Placental pericyte (primary cell): ENCODE measurements around the gene ZBTB11. TPM values are rescaled to one million over a fixed set of nuclear protein-coding genes. Genes with fewer than 3 reads are reported as not detected.

Experiments used
- small RNA-seq: library from RNA; depleted of rRNA; stranded (forward); fragments of <200 nt; gene quantifications from one replicate; pipeline ENCODE3, GENCODE V24; 2012; ENCODE audit warnings: low replicate concordance
- total RNA-seq: library from RNA; depleted of rRNA; stranded (reverse); fragments of >200 nt; gene quantifications from 2 replicates; pipeline ENCODE4 v1.2.3, GENCODE V29; 2012

The ZBTB11 gene, protein sequence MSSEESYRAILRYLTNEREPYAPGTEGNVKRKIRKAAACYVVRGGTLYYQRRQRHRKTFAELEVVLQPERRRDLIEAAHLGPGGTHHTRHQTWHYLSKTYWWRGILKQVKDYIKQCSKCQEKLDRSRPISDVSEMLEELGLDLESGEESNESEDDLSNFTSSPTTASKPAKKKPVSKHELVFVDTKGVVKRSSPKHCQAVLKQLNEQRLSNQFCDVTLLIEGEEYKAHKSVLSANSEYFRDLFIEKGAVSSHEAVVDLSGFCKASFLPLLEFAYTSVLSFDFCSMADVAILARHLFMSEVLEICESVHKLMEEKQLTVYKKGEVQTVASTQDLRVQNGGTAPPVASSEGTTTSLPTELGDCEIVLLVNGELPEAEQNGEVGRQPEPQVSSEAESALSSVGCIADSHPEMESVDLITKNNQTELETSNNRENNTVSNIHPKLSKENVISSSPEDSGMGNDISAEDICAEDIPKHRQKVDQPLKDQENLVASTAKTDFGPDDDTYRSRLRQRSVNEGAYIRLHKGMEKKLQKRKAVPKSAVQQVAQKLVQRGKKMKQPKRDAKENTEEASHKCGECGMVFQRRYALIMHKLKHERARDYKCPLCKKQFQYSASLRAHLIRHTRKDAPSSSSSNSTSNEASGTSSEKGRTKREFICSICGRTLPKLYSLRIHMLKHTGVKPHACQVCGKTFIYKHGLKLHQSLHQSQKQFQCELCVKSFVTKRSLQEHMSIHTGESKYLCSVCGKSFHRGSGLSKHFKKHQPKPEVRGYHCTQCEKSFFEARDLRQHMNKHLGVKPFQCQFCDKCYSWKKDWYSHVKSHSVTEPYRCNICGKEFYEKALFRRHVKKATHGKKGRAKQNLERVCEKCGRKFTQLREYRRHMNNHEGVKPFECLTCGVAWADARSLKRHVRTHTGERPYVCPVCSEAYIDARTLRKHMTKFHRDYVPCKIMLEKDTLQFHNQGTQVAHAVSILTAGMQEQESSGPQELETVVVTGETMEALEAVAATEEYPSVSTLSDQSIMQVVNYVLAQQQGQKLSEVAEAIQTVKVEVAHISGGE
- total RNA-seq, result 18.8 and 30.4 TPM in 2 replicates

DNA sequence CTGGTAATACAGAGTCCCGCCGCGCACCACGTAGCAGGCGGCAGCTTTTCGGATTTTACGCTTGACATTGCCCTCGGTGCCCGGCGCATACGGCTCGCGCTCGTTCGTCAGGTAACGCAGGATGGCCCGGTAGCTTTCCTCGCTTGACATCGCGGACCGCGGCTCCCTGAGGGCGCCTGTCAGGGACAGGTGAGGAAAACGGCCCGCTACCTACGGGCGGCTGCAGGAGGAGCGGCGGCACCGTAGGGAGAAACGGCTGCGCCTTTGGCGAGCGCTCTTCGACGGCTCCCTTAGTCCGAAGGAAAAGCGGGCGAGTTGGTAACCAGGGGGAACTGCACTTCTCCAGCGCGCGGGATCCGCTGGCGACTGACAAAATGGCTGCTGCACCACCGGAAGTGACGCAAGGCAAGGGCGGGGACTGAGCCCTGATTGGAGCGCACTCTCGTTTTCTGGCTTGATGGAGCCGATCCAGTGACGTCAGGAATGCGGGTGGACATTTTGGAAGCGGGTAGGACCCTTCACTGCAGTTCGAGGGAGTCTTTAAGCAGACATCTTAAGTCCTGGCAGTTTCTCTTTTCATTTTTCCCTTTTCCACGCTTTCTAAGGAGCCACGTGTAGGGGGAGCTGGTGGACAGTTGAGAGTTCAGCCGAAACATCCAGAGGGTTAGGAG is at the start of gene ZBTB11:
ZBTB11 (minus strand) TSS at position 368 of the 671 bp plus-strand sequence; CDS start at position 150, 218 bp downstream.

DNA sequence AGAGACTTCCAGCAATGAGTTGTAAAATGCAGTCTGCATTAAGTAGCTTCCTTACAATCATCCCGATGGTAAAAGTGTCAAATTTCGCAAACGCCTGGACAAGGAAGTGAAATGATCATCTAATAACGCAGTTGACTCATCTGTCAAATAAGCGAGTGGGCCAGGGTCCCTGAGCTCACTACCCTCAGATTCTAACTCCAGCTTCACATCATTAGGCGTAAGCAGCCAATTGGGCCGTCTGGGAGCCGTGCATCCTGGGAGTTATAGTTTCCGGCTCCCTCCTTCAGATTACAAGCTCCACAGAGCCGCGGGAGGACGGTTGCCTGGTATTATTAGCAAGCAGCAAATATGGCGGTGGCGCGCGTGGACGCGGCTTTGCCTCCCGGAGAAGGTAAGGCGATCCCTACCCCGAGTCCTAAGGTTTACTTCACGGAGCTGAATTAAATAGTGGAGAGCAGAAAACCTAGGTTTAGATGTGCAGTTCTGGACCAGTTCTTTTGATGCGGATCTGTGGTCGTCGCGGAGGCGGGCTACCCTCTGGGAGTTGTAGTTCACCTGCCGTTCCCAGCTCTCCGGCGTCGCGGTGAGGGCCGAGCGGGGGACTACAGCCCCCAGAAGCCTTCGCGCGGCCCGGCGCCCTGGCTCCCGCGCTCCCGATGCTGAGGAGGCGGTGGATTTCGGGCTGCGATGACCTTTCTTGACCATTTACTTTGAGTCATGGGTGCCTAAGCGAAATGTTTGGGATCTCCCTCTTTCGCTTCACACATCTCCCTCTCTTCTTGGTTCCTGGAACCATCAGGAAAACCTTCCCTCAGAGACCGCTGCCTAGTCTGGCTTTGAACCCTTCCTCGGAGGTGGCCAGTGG is 47.6 kb upstream of the ZBTB11 start, which contains the start of gene CEP97:
CEP97 (plus strand) TSS at position 286 of the 865 bp plus-strand sequence; CDS start at position 349, 63 bp downstream.

Small RNA genes lying within 50 kb of the gene (small RNA-seq; reads per million reads assigned to genes)
- not detected for gene RF00019
- not detected for gene RNU6-1256P
- 0.29 reads per million for gene RNY1P12

Other genes starting within 250 kb of the ZBTB11 start
- gene SENP7, start 163.9 kb downstream of the ZBTB11 start, total RNA-seq, result 10.6 and 11.4 TPM in 2 replicates
- gene TRMT10C, start 115.3 kb downstream of the ZBTB11 start, total RNA-seq, result 17.7 and 27.6 TPM in 2 replicates
- gene PCNP, start 103.0 kb downstream of the ZBTB11 start, total RNA-seq, result 82.7 and 85.8 TPM in 2 replicates
- gene RPL24, start 9.6 kb upstream of the ZBTB11 start, total RNA-seq, result 1,135 and 1,308 TPM in 2 replicates
- 8.3 and 24.6 TPM in 2 replicates for gene CEP97, start 47.5 kb upstream of the ZBTB11 start, total RNA-seq
- 10.9 and 16.8 TPM in 2 replicates for gene NXPE3, start 102.1 kb upstream of the ZBTB11 start, total RNA-seq
- 90.3 and 165 TPM in 2 replicates for gene NFKBIZ, start 172.4 kb upstream of the ZBTB11 start, total RNA-seq